Measurements from ENCODE around the gene CHRNA4. TPM values are rescaled to one million over a fixed set of nuclear protein-coding genes. Genes with fewer than 3 reads are reported as not detected.

Gene CHRNA4
- total and polyA plus RNA-seq, 5 donors = 0.02 to 0.54 (median 0.27) TPM; not detected in 1

DNA sequence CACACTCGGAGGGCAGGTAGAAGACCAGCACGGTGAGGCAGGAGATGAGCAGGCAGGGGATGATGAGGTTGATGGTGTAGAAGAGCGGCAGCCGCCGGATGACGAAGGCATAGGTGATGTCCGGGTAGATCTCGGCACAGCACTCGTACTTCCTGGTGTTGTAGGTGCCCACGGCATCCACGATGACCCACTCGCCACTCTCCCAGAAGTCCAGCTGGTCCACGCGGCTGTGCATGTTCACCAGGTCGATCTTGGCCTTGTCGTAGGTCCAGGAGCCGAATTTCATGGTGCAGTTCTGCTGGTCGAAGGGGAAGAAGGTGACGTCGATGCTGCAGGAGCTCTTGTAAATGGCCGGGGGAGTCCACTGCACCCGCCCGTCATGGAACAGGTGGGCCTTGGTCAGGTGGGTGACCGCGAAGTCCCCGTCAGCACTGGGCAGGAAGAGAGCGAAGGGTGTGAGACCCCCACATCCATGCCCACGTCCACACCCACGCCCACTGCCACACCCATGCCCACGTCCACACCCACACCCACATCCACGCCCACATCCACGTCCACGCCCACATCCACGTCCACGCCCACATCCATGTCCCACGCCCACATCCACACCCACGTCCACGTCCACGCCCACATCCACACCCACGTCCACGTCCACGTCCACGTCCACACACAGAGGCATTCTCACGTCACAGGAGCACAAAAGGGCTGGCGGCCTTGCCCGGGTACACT lies 10.4 kb downstream of the CHRNA4 start:
- DNase-seq = peak in 2 of 3 donors; percentile 30 to 38
- whole genome bisulfite sequencing = 90% methylated on average over 46 of the region's 46 CpGs
- no peaks in the 10 kb centered on the region for H3K4me1 ChIP-seq (ENCODE audit: control insufficient read depth, insufficient read depth, low read length)
- no peaks in the 10 kb centered on the region for H3K9me3 ChIP-seq (ENCODE audit: control insufficient read depth, low read length)
- intact Hi-C loops (cut with DNase I) = no loop called here
- H3K27ac ChIP-seq (ENCODE audit: low read length) = no peak overlapping the region
- ATAC-seq = no peak
- H3K4me3 ChIP-seq (ENCODE audit: low read length) = no peak overlapping the region
- no peaks in the 10 kb centered on the region for H3K27me3 ChIP-seq (ENCODE audit: control insufficient read depth, insufficient read depth)

DNA sequence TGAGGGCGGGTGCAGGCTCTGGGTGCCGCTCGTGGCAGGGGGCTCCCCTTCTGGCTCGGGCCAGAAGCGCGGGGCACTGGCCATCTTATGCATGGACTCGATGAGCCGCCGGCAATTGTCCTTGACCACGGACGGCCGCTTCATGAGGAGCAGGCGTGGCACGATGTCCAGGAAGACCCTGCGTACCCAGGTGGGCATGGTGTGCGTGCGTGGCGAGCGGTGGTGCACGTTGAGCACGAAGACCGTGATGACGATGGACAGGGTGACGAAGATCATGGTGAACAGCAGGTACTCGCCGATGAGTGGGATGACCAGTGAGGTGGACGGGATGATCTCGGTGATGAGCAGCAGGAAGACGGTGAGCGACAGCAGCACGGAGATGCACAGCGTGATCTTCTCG lies 11.0 kb downstream of the CHRNA4 start:
- intact Hi-C loops (cut with DNase I) = no loop called here
- WGBS = 96% methylated on average over 32 of the region's 33 CpGs
- DNase-seq (peak in 2 of 3 donors; percentile 12 to 35), ATAC-seq (no peak)
- Histone ChIP-seq H3K27ac (ENCODE audit: low read length) (no peak overlapping the region), H3K4me1 (ENCODE audit: control insufficient read depth, insufficient read depth, low read length) (no peaks in the 10 kb centered on the region), H3K4me3 (ENCODE audit: low read length) (no peak overlapping the region), H3K27me3 (ENCODE audit: control insufficient read depth, insufficient read depth) (no peaks in the 10 kb centered on the region), H3K9me3 (ENCODE audit: control insufficient read depth, low read length) (no peaks in the 10 kb centered on the region)

DNA sequence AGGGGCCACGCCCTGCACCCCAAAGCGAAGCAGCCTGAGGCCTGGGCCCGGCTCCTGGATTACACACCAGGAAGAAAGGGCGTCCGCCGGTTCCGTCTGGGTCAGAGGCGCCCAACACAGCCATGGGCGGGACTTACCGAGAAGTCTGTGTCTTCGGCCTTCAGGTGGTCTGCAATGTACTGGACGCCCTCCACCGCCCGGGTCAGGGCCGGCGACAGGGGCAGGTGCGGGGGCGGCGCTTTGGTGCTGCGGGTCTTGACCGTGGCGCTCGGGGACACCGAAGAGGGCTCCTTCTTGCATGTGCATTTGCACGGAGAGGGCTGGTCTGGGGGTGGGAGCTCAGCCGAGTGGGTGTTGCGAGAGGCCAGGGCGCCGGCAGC lies 11.6 kb downstream of the CHRNA4 start:
- no peak for ATAC-seq
- Histone ChIP-seq H3K4me1 (ENCODE audit: control insufficient read depth, insufficient read depth, low read length) (no peaks in the 10 kb centered on the region), H3K9me3 (ENCODE audit: control insufficient read depth, low read length) (no peaks in the 10 kb centered on the region), H3K27me3 (ENCODE audit: control insufficient read depth, insufficient read depth) (no peaks in the 10 kb centered on the region), H3K4me3 (ENCODE audit: low read length) (no peak overlapping the region), H3K27ac (ENCODE audit: low read length) (no peak overlapping the region)
- intact Hi-C loops (cut with DNase I) = no loop called here
- 86% methylated on average over 29 of the region's 29 CpGs for WGBS
- DNase-seq = peak in 1 of 3 donors; percentile 44

DNA sequence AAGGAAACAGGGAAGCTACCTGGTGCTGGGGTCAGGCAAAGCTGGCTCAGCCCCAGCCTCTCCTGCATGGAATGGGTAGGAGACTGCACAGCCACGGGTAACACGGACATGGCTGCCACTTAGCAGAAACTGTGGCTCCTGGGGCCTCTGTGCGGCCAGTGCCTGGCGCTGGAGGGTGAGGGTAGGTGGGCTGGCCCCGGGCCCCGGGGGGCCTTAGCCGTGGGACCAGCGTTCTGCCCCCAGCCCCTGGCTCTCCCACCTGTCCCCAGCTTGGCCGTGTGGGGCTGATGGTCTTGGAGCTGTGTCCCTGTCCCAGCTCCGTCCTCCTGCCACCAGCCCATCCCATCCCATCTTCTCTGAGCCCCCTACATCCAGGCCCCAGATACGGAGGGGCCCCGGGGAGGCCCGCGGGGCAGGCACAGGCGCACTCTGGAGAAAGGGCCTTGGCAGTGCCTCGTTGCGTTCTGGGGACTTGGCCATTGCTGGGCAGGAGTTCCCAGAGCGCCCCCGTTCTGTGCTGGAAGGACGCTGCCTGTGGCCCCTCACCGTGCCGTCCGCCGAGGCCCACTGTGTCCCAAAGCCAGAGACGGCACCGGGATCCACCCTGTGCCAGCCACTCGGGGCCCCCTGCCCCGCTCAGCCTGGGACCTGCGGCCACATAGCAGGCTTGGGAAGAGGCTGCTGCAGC lies 12.2 kb downstream of the CHRNA4 start:
- ATAC-seq (no peak), DNase-seq (peak in 2 of 3 donors; percentile 24 to 48)
- intact Hi-C loops (cut with DNase I) = no loop called here
- Histone ChIP-seq H3K27me3 (ENCODE audit: control insufficient read depth, insufficient read depth) (no peaks in the 10 kb centered on the region), H3K4me1 (ENCODE audit: control insufficient read depth, insufficient read depth, low read length) (no peaks in the 10 kb centered on the region), H3K9me3 (ENCODE audit: control insufficient read depth, low read length) (no peaks in the 10 kb centered on the region), H3K27ac (ENCODE audit: low read length) (no peak overlapping the region), H3K4me3 (ENCODE audit: low read length) (no peak overlapping the region)
- 87% methylated on average over 29 of the region's 29 CpGs for WGBS

DNA sequence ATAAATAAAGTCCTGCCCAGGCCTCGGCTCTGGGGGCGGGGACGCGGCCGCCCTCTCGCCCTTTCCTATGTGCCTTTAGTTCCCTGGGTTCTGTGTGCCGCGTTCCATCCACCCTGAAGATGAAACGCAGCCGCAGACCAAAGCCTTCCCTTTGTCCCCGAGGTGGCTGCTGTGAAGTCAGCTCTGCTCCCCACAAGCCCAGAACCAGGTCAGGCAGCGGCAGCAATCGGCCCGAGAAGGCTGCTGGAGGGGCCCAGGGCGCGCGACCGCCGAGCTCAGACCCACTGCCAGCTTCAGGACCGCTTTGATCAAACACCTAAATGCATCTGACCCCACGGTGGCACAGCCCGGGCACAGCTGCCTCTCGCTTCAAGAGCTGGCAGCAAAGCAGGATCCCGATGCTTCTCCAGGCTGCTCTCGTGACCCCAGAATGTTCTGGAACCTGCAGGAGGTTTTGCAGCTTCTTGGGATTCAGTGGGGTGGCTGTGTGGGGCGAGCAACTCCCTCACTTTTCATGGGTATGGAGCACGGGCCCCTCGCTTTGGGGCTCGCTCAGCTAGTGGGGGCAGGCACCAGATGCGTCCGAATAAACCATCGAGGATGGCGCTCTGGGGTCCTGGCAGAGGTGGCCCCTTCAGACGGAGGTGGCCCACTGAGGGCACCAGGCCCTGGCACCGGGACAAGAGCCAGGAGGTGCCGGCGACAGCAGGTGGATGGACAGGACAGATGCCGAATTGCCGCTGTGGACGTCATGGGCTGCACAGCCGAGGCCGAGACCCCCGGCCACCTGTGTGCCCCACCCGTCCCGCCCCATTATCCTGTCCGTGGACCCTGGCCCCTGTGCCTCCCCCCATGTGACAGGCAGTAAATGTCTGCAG lies 13.0 kb downstream of the CHRNA4 start:
- ATAC-seq (no peak), DNase-seq (peak in 2 of 3 donors; percentile 30 to 55)
- WGBS = 86% methylated on average over 46 of the region's 46 CpGs
- H3K4me3 ChIP-seq (ENCODE audit: low read length) = no peak overlapping the region
- no peak overlapping the region for H3K27ac ChIP-seq (ENCODE audit: low read length)
- H3K4me1 ChIP-seq (ENCODE audit: control insufficient read depth, insufficient read depth, low read length) = no peaks in the 10 kb centered on the region
- H3K9me3 ChIP-seq (ENCODE audit: control insufficient read depth, low read length) = no peaks in the 10 kb centered on the region
- no peaks in the 10 kb centered on the region for H3K27me3 ChIP-seq (ENCODE audit: control insufficient read depth, insufficient read depth)
- intact Hi-C loops (cut with DNase I) = no loop called here

DNA sequence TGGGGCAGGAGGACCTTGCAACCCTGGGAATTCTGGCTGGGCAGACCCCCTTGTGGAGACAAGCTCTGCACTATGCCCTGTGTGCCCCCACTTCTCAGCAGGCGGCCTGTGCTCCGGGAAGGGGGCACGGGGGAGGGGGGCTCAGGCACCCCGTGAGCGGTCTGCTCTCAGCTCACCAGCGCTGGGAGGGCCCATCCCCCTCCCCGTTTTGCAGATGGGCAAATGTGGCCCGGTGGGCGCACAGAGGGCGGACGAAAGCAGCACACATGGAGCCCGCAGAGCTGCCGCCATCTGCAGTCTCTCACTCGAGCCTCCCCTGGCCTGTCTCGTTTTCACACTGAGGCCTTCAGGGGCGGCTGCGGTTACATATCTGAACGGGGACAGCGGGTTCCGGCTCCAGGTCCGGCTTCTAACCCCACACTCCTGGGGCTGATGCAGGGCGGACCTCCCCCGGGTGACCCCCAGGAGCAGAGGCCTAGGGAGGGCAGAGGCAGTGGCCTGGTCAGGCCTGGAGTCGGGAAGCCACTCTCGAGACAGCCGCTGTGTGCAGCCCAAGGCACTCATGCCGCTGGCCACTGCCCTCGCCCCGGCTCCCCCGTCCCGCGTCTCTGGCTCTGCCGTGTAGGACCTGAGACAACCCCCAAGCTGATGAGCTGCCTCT lies 13.9 kb downstream of the CHRNA4 start:
- intact Hi-C loops (cut with DNase I) = no loop called here
- no peaks in the 10 kb centered on the region for H3K27me3 ChIP-seq (ENCODE audit: control insufficient read depth, insufficient read depth)
- WGBS = 85% methylated on average over 33 of the region's 33 CpGs
- DNase-seq (peak in 2 of 3 donors; percentile 47 to 53), ATAC-seq (no peak)
- no peak overlapping the region for H3K4me3 ChIP-seq (ENCODE audit: low read length)
- no peaks in the 10 kb centered on the region for H3K9me3 ChIP-seq (ENCODE audit: control insufficient read depth, low read length)
- no peak overlapping the region for H3K27ac ChIP-seq (ENCODE audit: low read length)
- no peaks in the 10 kb centered on the region for H3K4me1 ChIP-seq (ENCODE audit: control insufficient read depth, insufficient read depth, low read length)

DNA sequence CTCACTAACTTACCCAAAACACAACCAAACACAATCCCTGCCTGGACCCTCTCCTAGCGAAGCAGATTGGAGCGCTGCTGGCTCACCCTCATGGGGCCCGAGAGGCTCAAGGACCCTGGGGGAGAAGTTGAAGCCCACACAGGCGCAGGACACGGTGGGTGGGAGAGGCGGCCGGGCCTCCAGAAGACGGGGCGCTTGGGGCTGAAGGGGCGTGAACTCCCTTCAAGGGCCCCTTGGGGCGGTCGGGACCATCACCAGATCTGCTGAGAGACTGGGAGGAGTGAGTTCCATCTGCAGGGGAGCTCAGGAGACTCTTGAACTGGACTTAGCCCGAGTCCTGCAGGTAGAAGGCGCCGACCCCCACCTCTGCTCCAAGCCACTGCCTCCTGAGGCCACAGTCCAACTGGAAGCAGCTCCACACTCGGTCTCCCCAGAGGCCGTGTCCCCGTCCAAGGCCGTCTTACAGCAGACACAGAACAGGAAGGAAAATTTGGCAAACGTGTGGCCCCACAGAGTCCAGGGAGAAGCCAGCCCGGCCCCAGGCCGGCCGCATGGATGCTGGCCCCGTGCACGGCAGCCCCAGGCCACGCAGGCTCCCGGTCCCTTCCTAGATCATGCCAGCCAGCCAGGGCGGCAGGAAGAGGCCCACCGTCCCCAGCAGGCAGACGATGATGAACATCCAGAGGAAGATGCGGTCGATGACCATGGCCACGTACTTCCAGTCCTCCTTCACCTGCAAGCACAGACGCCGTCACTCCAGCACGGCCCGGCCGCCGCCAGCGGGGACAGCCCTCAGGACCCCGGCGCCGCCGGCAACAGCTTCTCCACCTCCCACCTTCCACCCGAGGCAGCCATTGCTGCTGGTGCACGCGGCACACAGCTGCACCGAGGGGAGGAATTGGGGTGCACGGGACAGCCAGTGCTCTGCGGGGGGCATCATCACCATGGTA lies 14.7 kb downstream of the CHRNA4 start:
- no peaks in the 10 kb centered on the region for H3K9me3 ChIP-seq (ENCODE audit: control insufficient read depth, low read length)
- ATAC-seq = peak; percentile 28 to 37
- peak; percentile 49 to 77 (median 71) for DNase-seq
- no peaks in the 10 kb centered on the region for H3K27me3 ChIP-seq (ENCODE audit: control insufficient read depth, insufficient read depth)
- 62% methylated on average over 50 of the region's 50 CpGs for WGBS
- H3K4me1 ChIP-seq (ENCODE audit: control insufficient read depth, insufficient read depth, low read length) = no peaks in the 10 kb centered on the region
- intact Hi-C loops (cut with DNase I) = no loop called here
- H3K4me3 ChIP-seq (ENCODE audit: low read length) = no peak overlapping the region
- no peak overlapping the region for H3K27ac ChIP-seq (ENCODE audit: low read length)

DNA sequence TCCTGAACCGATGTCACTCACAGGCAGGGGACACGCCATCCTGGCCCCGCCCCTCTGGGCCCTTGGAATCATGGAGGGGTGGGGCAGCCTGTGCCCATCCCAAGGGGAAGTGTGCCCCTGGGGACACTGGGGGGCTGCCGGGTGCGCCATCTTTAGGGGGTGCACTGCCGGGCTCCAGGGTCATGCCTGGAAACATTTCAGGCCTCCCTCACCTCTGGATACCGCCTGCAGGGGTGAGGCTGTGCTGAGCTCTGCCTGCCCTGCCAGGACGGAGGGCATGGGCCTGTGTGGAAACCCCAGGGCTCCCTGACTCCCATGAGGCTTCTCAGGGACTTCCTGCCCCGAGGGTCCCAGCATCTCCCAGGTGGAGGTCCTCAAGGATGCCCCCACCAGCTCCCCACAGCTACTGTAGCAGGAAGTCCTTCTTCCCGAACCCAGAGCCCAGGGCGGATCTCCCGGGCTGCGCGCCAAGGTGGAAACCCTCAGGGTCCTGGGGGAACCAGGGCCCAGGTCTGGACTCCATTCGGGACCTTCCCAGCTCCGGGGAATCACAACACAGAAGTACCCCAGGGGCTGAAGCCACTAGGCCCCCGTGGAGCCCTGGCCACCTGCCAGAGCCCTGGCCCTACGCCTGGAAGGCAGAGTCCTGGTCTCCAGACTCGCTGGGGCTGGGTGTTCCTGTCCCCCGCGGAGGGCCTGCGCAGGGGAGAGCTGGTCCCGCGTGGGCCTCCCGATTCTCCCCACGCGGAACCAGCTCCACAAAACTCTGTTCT lies 15.6 kb downstream of the CHRNA4 start:
- H3K27me3 ChIP-seq (ENCODE audit: control insufficient read depth, insufficient read depth) = no peaks in the 10 kb centered on the region
- 36% methylated on average over 27 of the region's 27 CpGs for WGBS
- DNase-seq = peak; percentile 70 to 90 (median 86)
- no peak overlapping the region for H3K27ac ChIP-seq (ENCODE audit: low read length)
- H3K4me1 ChIP-seq (ENCODE audit: control insufficient read depth, insufficient read depth, low read length) = no peaks in the 10 kb centered on the region
- ATAC-seq = peak in 1 of 2 donors; percentile 50
- H3K9me3 ChIP-seq (ENCODE audit: control insufficient read depth, low read length) = no peaks in the 10 kb centered on the region
- intact Hi-C loops (cut with DNase I) = no loop called here
- no peak overlapping the region for H3K4me3 ChIP-seq (ENCODE audit: low read length)

DNA sequence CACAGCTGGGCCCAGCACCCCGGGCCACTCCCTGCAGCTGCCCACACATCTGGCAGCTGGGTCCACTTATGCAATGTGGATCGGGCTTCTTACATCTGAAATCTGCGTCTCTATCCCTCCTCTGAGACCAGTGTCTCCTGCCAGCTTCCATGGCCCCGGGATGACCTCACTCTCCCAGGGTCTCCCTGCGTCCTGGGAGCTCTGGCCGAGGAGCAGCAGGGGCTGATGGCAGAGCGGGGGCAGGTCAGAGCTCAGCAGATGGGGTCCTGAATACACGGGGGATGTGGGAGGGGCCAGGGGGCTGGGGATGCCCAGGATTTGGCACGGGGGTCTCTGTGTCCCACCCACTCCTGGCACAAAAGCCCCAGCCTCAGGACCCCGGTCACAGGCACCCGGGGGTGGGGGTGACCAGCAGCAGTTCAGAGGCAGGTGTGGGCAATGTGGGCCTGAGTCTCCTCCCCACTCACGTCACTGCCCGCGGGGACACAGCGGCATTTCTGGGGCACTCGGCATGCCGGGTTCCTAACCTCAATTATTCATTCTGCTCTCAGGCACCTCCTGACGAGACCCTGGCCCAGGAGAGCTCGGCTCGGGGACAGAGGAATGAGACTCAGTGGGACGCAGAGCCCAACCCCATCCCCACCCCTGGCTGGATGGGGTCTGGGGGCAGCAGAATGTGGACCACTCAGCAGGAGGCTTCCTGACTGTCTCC lies 16.4 kb downstream of the CHRNA4 start:
- no peak overlapping the region for H3K4me3 ChIP-seq (ENCODE audit: low read length)
- 45% methylated on average over 21 of the region's 21 CpGs for WGBS

More for the DNA sequence above, 16.4 kb downstream of the CHRNA4 start:
- Histone ChIP-seq H3K27me3 (ENCODE audit: control insufficient read depth, insufficient read depth) (no peaks in the 10 kb centered on the region), H3K9me3 (ENCODE audit: control insufficient read depth, low read length) (no peaks in the 10 kb centered on the region), H3K27ac (ENCODE audit: low read length) (no peak overlapping the region), H3K4me1 (ENCODE audit: control insufficient read depth, insufficient read depth, low read length) (no peaks in the 10 kb centered on the region)
- DNase-seq (peak; percentile 83 to 89 (median 88)), ATAC-seq (peak; percentile 81 to 83)
- intact Hi-C loops (cut with DNase I) = no loop called here
